ENCODE data around the gene TENT4A. TPM values are rescaled to one million over a fixed set of nuclear protein-coding genes. Genes with fewer than 3 reads are reported as not detected.

Gene TENT4A
- total and polyA plus RNA-seq, 2 of the 13 experiments (the other 11 are each of a cell fraction or from before 2014, with no cell fraction given): 6.3 to 13.3 TPM

DNA sequence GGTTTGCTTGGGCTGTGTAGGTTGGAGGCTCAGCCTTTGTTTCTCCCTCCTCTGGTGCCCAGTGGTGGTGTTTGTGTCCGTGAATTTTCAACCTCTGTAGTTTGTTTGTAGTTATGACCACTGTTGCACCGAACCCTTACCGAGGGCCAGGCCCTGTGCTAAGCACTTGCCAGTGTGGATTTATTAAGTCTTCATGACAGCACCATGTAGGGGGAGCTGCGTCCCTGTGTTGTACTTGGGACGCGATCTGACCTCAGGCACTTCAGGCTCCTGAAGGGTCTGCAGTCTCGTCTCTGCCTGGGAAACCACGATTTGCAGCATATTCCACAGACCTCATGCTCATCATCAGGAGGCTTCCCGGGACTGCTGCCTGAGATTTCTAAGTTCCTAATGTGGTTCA, 12.8 kb downstream of the TENT4A start (continued):
- TF ChIP-seq, protein P1, sequence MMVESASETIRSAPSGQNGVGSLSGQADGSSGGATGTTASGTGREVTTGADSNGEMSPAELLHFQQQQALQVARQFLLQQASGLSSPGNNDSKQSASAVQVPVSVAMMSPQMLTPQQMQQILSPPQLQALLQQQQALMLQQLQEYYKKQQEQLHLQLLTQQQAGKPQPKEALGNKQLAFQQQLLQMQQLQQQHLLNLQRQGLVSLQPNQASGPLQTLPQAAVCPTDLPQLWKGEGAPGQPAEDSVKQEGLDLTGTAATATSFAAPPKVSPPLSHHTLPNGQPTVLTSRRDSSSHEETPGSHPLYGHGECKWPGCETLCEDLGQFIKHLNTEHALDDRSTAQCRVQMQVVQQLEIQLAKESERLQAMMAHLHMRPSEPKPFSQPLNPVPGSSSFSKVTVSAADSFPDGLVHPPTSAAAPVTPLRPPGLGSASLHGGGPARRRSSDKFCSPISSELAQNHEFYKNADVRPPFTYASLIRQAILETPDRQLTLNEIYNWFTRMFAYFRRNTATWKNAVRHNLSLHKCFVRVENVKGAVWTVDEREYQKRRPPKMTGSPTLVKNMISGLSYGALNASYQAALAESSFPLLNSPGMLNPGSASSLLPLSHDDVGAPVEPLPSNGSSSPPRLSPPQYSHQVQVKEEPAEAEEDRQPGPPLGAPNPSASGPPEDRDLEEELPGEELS (CRISPR knock-in tag; IDR thresholded peaks at IDR 0.05): no peak
- TF ChIP-seq NFKB2 (CRISPR knock-in tag; IDR thresholded peaks at IDR 0.05; ENCODE audit: borderline replicate concordance) (no peak), ZFY (CRISPR knock-in tag; IDR thresholded peaks at IDR 0.05) (no peak), ZNF101 (CRISPR knock-in tag; IDR thresholded peaks at IDR 0.05; ENCODE audit: borderline replicate concordance, low read depth) (no peak)

DNA sequence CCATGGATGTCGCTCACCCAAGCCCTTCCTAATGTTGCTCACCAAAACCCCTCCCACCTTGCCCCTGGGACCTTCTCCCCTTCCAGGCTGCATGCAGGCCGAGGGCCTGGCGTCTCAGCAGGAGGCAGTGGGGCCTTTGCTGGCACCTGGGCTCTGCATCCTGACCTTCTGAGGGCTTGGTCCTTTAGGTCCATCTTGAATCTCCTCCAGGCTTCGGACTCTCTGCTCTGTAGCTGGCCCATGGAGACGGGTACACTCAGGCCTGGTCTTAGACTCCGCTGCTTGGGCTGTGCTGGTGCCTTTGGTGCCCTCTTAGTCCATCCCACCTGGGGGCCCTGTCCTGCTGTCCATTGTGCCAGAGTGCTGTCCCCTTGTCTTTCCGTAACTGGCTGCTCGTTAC, 14.0 kb downstream of the TENT4A start:
- no TSS peak for BruUV-seq (replicated peaks)
- Histone ChIP-seq H4K20me1 (ENCODE audit: insufficient read depth, low read length) (peaks cover 49% of the 10 kb centered on the region), H3K79me2 (ENCODE audit: insufficient read depth, low read length) (peaks cover 97% of the 10 kb centered on the region), H3K4me2 (ENCODE audit: low read depth, low read length) (no peak overlapping the region), H3K27me3 (ENCODE audit: control insufficient read depth in 1 of 2, insufficient read depth in 2 of 2, low read length in 2 of 2) (no peaks in the 10 kb centered on the region), H3K27ac (ENCODE audit: extremely low read length, insufficient read depth, low read length) (no peak overlapping the region), H3K9me3 (ENCODE audit: low read length) (no peaks in the 10 kb centered on the region), H3K4me3 (replicated peaks in 1 of 3; ENCODE audit: insufficient read depth in 1 of 3, low read depth in 2 of 3, low read length in 3 of 3) (no peak overlapping the region), H3K9ac (ENCODE audit: insufficient read depth, low read depth, low read length) (no peak overlapping the region), H2AFZ (ENCODE audit: low read length) (no peak overlapping the region), H3K4me1 (ENCODE audit: insufficient read depth, low read length) (peaks cover 34% of the 10 kb centered on the region), H3K36me3 (replicated peaks in 1 of 2; ENCODE audit: control insufficient read depth in 1 of 2, insufficient read depth in 2 of 2, low read length in 2 of 2) (peaks cover 12 to 36% of the 10 kb centered on the region in 2 experiments)
- ATAC-seq (no peak), FAIRE-seq (no peak), DNase-seq (ENCODE audit: low spot score) (no peak)
- in situ Hi-C loops (cut with HindIII; ENCODE audit: extremely low pct_ligation_motif_present, low pct_unique_long_range_greater_than_20kb) (loop anchor here (25.0 kb wide), 1 partner anchor 340 kb away; the partner anchor contains the start of gene MED10), intact Hi-C loops (cut with micrococcal nuclease; ENCODE audit: unreplicated experiment) (no loop called here)
- POLR2A ChIA-PET: no interaction called here
- TF ChIP-seq THAP7 (CRISPR knock-in tag; IDR thresholded peaks at IDR 0.05): no peak
- WGBS (ENCODE audit: low lambda C conversion rate): 100% methylated on average over 8 of the region's 8 CpGs
- CTCF ChIA-PET (ENCODE audit: low intra/inter-chr PET ratio, low total read pairs): no interaction called here

All from HepG2 (cell line).